ENCODE measurements around the gene CCDC17.
A peak's percentile ranks its signal among the peaks of the same experiment; 100 is the strongest.

Gene CCDC17

DNA sequence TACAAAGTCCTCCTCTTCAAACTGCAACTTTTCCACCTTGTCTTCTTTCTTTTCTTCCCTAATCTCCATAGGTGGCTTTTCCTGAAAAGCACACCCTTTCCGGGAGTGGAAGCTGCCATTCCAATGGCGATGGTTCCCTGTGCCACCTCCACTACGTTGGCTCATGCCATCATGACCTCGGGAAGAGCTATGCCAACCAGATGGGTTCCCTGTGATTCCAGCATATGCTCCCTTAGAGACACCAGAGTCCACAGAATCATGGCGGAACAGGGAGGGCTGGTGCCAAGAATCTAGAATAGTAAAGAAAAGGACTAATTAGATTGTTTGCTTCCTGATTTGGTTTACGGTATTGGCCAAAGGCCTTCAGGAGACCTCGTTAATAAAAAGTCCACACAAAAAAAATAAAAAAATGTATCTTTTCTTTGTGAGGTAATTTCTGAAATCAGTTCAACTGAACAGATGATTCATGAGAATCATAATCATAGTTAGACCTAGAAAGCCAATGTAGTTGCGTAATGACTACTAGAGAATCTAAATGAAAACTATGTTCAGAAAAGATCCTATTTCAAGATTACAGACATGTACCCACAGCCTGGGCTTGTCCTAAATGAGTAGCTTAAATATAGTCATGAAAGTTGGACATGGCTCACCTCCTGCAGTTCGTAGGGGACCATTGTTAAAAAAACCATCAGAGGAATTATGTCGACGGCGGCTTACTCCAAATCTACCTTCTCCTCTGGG is 30.9 kb upstream of the CCDC17 start:
- H3K36me3 ChIP-seq: peaks cover 94% of the 10 kb centered on the region
- no peak overlapping the region for H3K4me3 ChIP-seq (ENCODE audit: low read depth in 1 of 2, low read length in 1 of 2)
- TF ChIP-seq, protein P1, sequence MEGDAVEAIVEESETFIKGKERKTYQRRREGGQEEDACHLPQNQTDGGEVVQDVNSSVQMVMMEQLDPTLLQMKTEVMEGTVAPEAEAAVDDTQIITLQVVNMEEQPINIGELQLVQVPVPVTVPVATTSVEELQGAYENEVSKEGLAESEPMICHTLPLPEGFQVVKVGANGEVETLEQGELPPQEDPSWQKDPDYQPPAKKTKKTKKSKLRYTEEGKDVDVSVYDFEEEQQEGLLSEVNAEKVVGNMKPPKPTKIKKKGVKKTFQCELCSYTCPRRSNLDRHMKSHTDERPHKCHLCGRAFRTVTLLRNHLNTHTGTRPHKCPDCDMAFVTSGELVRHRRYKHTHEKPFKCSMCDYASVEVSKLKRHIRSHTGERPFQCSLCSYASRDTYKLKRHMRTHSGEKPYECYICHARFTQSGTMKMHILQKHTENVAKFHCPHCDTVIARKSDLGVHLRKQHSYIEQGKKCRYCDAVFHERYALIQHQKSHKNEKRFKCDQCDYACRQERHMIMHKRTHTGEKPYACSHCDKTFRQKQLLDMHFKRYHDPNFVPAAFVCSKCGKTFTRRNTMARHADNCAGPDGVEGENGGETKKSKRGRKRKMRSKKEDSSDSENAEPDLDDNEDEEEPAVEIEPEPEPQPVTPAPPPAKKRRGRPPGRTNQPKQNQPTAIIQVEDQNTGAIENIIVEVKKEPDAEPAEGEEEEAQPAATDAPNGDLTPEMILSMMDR (IDR thresholded peaks at IDR 0.05): no peak
- no peak overlapping the region for H3K27ac ChIP-seq
- H3K4me1 ChIP-seq (ENCODE audit: control insufficient read depth in 1 of 2, insufficient read depth in 1 of 2, low read depth in 1 of 2, low read length in 1 of 2): no peaks in the 10 kb centered on the region
- no peaks in the 10 kb centered on the region for H3K9me3 ChIP-seq
- no peaks in the 10 kb centered on the region for H3K27me3 ChIP-seq

DNA sequence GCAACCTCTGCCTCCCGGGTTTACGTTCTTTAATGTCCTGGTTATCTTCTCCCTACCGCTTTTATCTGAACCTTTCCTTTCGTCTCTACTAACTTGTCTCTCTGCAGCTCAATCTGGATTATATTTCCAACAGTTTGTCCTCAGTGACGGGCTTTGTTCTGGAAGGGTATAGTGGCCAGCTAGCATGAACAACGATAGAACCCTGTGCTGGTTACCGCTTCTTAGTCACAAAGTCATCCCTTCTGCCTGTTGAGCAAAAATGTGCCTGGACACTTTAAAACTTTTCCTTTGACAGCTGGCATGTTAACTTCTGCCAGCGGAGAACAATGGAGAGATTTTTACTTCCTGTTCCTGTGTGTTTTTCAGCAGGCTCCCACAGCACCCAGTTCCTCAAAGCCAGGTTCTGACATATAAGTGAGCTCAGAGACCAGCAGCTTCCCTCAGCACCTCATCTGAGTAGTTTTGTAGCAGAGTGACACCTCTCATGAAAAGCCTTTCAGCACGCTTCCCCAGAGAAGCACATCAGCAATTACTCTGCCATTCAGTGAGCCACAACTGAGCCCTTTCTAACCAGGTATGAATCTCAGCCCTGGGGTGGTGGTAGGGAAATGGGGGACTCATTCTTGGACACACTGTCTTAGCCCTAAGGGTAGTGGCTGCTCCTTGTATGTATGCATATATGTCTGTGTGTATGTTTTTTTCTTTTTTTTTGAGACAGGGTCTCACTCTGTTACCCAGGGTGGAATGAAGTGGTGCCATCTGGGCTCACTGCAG is 23.6 kb upstream of the CCDC17 start:
- Histone ChIP-seq H3K27ac (peak overlapping the region; percentile 77), H3K4me3 (ENCODE audit: low read depth in 1 of 2, low read length in 1 of 2) (no peak overlapping the region), H3K9me3 (no peaks in the 10 kb centered on the region), H3K36me3 (peaks cover 53% of the 10 kb centered on the region), H3K4me1 (ENCODE audit: control insufficient read depth in 1 of 2, insufficient read depth in 1 of 2, low read depth in 1 of 2, low read length in 1 of 2) (peaks cover 5 to 8% of the 10 kb centered on the region in 2 experiments), H3K27me3 (no peaks in the 10 kb centered on the region)
- TF ChIP-seq, protein P1 (IDR thresholded peaks at IDR 0.05): no peak

DNA sequence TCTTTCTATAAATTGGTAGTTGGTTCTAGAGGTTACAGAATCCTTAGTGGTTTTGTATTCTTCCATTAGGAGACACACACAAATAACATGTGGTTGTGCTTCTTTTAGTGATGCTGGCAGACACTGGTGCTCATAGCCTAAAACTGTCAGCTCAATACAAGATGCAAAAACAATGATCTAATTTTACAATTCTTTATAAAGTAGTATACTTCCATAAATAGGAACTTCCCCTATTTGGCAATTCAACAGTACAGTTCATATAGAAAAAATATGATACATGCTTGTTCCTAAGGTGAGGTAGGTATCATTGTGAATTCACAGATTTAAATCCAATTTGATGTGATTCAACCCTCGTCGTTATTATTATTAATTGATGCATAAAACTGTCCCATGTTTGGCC is 20.8 kb upstream of the CCDC17 start:
- no peaks in the 10 kb centered on the region for H3K9me3 ChIP-seq
- peak overlapping the region; percentile 40 for H3K27ac ChIP-seq
- TF ChIP-seq, protein P1 (IDR thresholded peaks at IDR 0.05): no peak
- peaks cover 5 to 8% of the 10 kb centered on the region in 2 experiments for H3K4me1 ChIP-seq (ENCODE audit: control insufficient read depth in 1 of 2, insufficient read depth in 1 of 2, low read depth in 1 of 2, low read length in 1 of 2)
- no peaks in the 10 kb centered on the region for H3K27me3 ChIP-seq
- peaks cover 58% of the 10 kb centered on the region for H3K36me3 ChIP-seq
- no peak overlapping the region for H3K4me3 ChIP-seq (ENCODE audit: low read depth in 1 of 2, low read length in 1 of 2)

DNA sequence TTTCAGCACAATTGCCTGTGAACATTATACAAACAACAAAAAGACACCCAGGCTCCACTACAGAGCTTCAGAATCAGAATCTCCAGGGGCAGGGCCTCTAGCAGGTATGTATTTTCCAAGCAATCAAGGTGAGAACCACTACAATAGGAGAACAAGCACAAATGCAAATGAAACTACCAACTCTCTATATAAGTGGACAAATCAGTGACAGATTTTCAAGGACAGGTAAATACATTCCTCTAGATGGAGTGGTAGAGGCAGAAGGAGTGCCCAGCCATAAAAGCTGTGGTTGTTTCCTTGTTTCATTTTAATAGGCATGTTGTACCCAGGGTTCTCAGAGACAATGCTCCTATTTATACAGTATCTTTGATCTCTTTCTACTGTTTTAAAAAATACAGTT is 20.1 kb upstream of the CCDC17 start:
- no peak overlapping the region for H3K4me3 ChIP-seq (ENCODE audit: low read depth in 1 of 2, low read length in 1 of 2)
- H3K27me3 ChIP-seq: no peaks in the 10 kb centered on the region
- H3K36me3 ChIP-seq: peaks cover 58% of the 10 kb centered on the region
- H3K27ac ChIP-seq: no peak overlapping the region
- no peaks in the 10 kb centered on the region for H3K9me3 ChIP-seq
- TF ChIP-seq, protein P1 (IDR thresholded peaks at IDR 0.05): no peak
- peaks cover 5 to 8% of the 10 kb centered on the region in 2 experiments for H3K4me1 ChIP-seq (ENCODE audit: control insufficient read depth in 1 of 2, insufficient read depth in 1 of 2, low read depth in 1 of 2, low read length in 1 of 2)

DNA sequence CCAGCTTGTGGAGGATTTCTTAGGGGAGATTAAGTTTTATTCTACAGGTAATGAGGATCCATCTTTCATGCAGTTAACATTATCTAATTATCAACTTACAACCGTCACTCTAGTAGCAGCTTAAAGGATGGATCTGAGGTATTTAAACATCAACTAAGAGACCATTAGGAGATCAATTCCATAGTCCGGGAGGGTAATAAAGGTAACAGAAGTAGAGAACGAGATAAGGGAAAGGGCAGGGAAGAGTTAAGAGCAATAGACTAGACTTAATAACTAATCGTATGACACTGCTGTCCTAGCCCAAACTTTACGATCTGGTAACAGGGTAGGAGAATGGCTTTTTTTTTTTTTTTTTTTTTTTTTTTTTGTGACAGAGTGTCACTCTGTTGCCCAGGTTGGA is 19.5 kb upstream of the CCDC17 start:
- no peak overlapping the region for H3K4me3 ChIP-seq (ENCODE audit: low read depth in 1 of 2, low read length in 1 of 2)
- H3K9me3 ChIP-seq: no peaks in the 10 kb centered on the region
- H3K27me3 ChIP-seq: no peaks in the 10 kb centered on the region
- H3K4me1 ChIP-seq (ENCODE audit: control insufficient read depth in 1 of 2, insufficient read depth in 1 of 2, low read depth in 1 of 2, low read length in 1 of 2): peaks cover 5 to 8% of the 10 kb centered on the region in 2 experiments
- TF ChIP-seq, protein P1 (IDR thresholded peaks at IDR 0.05): no peak
- peaks cover 58% of the 10 kb centered on the region for H3K36me3 ChIP-seq
- no peak overlapping the region for H3K27ac ChIP-seq
